ENCODE results near the gene TGFBR3L. TPM values are rescaled to one million over a fixed set of nuclear protein-coding genes. Genes with fewer than 3 reads are reported as not detected.
"Not testable (repeated sequence)": the region's sequence is repeated elsewhere in the genome, so short reads cannot be mapped to it uniquely, and the experiment has no call there.

TGFBR3L gene
- total RNA-seq, 1 donor from 2014 or later, result 1.6 TPM

GRCh38 chr19:7879836-7880235 is 34.8 kb upstream of the TGFBR3L start:
- Histone ChIP-seq H3K9me3 (ENCODE audit: control insufficient read depth in 3 of 3, low read length in 3 of 3) (no peaks in the 10 kb centered on the region), H3K36me3 (ENCODE audit: control insufficient read depth in 3 of 3, insufficient read depth in 3 of 3, low read length in 3 of 3) (no peaks in the 10 kb centered on the region), H3K27me3 (ENCODE audit: control insufficient read depth in 3 of 3, insufficient read depth in 3 of 3, low read length in 3 of 3) (peaks cover 7 to 20% (median 9%) of the 10 kb centered on the region in 3 donors), H3K9ac (ENCODE audit: low read depth in 1 of 3, low read length in 3 of 3) (no peak overlapping the region), H3K4me3 (ENCODE audit: low read length in 3 of 3) (no peak overlapping the region), H3K27ac (ENCODE audit: low read depth, low read length) (no peak overlapping the region), H3K4me1 (ENCODE audit: control insufficient read depth in 3 of 3, insufficient read depth in 3 of 3, low read length in 3 of 3) (no peaks in the 10 kb centered on the region)

DNA sequence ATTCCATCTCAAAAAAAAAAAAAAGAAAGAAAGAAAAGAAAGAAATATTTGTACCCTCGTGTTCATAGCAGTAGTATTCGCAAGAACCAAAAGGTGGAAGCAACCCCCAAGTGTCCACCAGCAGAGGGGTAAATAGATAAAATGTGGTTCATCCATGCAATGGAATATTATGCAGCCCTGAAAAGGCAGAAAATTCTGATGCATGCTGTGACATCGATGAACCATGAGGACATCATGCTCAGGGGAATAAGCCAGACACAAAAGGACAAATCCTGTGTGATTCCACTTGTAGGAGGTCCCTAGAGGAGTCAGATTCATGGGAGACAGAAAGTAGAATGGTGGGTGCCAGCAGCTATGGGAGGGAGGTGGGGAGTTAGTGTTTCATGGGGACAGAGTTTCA is 32.7 kb upstream of the TGFBR3L start:
- Histone ChIP-seq H3K27ac (ENCODE audit: low read depth, low read length) (no peak overlapping the region), H3K9ac (ENCODE audit: low read depth in 1 of 3, low read length in 3 of 3) (no peak overlapping the region), H3K4me1 (ENCODE audit: control insufficient read depth in 3 of 3, insufficient read depth in 3 of 3, low read length in 3 of 3) (no peaks in the 10 kb centered on the region), H3K36me3 (ENCODE audit: control insufficient read depth in 3 of 3, insufficient read depth in 3 of 3, low read length in 3 of 3) (no peaks in the 10 kb centered on the region), H3K27me3 (ENCODE audit: control insufficient read depth in 3 of 3, insufficient read depth in 3 of 3, low read length in 3 of 3) (peaks cover 2 to 14% (median 13%) of the 10 kb centered on the region in 3 donors), H3K4me3 (ENCODE audit: low read length in 3 of 3) (no peak overlapping the region), H3K9me3 (ENCODE audit: control insufficient read depth in 3 of 3, low read length in 3 of 3) (no peaks in the 10 kb centered on the region)

GRCh38 chr19:7883105-7883504 is 31.5 kb upstream of the TGFBR3L start:
- Histone ChIP-seq H3K4me1 (ENCODE audit: control insufficient read depth in 3 of 3, insufficient read depth in 3 of 3, low read length in 3 of 3) (no peaks in the 10 kb centered on the region), H3K27me3 (ENCODE audit: control insufficient read depth in 3 of 3, insufficient read depth in 3 of 3, low read length in 3 of 3) (peaks cover 10 to 15% (median 10%) of the 10 kb centered on the region in 3 donors), H3K4me3 (ENCODE audit: low read length in 3 of 3) (no peak overlapping the region), H3K9me3 (ENCODE audit: control insufficient read depth in 3 of 3, low read length in 3 of 3) (no peaks in the 10 kb centered on the region), H3K9ac (ENCODE audit: low read depth in 1 of 3, low read length in 3 of 3) (no peak overlapping the region), H3K36me3 (ENCODE audit: control insufficient read depth in 3 of 3, insufficient read depth in 3 of 3, low read length in 3 of 3) (no peaks in the 10 kb centered on the region), H3K27ac (ENCODE audit: low read depth, low read length) (no peak overlapping the region)

DNA sequence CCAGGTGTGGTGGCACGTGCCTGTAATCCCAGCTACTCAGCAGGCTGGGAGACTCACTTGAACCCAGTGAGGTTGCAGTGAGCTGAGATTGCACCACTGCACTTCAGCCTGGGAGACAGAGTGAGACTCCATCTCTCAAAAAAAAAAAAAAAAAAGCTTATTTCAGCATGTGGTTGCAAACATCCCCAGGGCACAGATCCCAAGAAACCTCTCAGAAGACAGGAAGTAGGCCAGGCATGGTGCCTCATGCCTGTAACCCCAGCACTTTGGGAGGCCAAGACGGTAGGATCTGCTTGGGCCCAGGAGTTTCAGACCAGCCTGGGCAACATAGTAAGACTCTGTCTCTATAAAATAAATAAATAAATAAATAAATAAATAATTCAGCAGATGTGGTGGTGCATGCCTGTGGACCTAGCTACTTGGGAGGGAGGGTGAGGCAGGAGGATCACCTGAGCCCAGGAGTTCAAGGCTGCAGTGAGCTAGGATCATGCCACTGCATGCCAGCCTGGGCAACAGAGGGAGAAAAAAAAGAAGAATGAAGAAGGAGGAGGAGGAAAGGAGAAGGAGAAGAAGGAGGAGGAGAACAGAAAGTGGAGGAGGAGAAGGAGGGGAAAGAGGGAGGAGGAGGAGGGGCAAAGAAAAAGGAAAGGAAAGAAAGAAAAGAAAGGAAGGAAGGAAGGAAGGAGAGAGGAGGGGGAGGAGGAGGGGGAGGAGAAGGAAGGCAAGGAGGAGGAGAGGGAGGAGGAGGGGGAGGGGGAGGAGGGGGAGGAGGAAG is 30.6 kb upstream of the TGFBR3L start:
- no peak overlapping the region for H3K9ac ChIP-seq (ENCODE audit: low read depth in 1 of 3, low read length in 3 of 3)
- peaks cover 17 to 22% (median 17%) of the 10 kb centered on the region in 3 donors for H3K27me3 ChIP-seq (ENCODE audit: control insufficient read depth in 3 of 3, insufficient read depth in 3 of 3, low read length in 3 of 3)
- H3K4me1 ChIP-seq (ENCODE audit: control insufficient read depth in 3 of 3, insufficient read depth in 3 of 3, low read length in 3 of 3), result no peaks in the 10 kb centered on the region
- no peaks in the 10 kb centered on the region for H3K36me3 ChIP-seq (ENCODE audit: control insufficient read depth in 3 of 3, insufficient read depth in 3 of 3, low read length in 3 of 3)
- H3K9me3 ChIP-seq (ENCODE audit: control insufficient read depth in 3 of 3, low read length in 3 of 3), result no peaks in the 10 kb centered on the region
- H3K4me3 ChIP-seq (ENCODE audit: low read length in 3 of 3), result no peak overlapping the region
- no peak overlapping the region for H3K27ac ChIP-seq (ENCODE audit: low read depth, low read length)

GRCh38 chr19:7885818-7886217 is 28.8 kb upstream of the TGFBR3L start:
- Histone ChIP-seq H3K27ac (ENCODE audit: low read depth, low read length) (no peak overlapping the region), H3K9ac (ENCODE audit: low read depth in 1 of 3, low read length in 3 of 3) (no peak overlapping the region), H3K4me3 (ENCODE audit: low read length in 3 of 3) (no peak overlapping the region), H3K9me3 (ENCODE audit: control insufficient read depth in 3 of 3, low read length in 3 of 3) (no peaks in the 10 kb centered on the region), H3K4me1 (ENCODE audit: control insufficient read depth in 3 of 3, insufficient read depth in 3 of 3, low read length in 3 of 3) (no peaks in the 10 kb centered on the region), H3K36me3 (ENCODE audit: control insufficient read depth in 3 of 3, insufficient read depth in 3 of 3, low read length in 3 of 3) (no peaks in the 10 kb centered on the region), H3K27me3 (ENCODE audit: control insufficient read depth in 3 of 3, insufficient read depth in 3 of 3, low read length in 3 of 3) (peaks cover 18 to 23% (median 19%) of the 10 kb centered on the region in 3 donors)

- H3K27me3 ChIP-seq (ENCODE audit: control insufficient read depth in 3 of 3, insufficient read depth in 3 of 3, low read length in 3 of 3), result peaks cover 18 to 27% (median 21%) of the 10 kb centered on the region in 3 donors
- no peak overlapping the region for H3K9ac ChIP-seq (ENCODE audit: low read depth in 1 of 3, low read length in 3 of 3)
- H3K4me3 ChIP-seq (ENCODE audit: low read length in 3 of 3), result no peak overlapping the region
Measured at GRCh38 chr19:7887408-7888144, 27.1 kb upstream of the TGFBR3L start.

DNA sequence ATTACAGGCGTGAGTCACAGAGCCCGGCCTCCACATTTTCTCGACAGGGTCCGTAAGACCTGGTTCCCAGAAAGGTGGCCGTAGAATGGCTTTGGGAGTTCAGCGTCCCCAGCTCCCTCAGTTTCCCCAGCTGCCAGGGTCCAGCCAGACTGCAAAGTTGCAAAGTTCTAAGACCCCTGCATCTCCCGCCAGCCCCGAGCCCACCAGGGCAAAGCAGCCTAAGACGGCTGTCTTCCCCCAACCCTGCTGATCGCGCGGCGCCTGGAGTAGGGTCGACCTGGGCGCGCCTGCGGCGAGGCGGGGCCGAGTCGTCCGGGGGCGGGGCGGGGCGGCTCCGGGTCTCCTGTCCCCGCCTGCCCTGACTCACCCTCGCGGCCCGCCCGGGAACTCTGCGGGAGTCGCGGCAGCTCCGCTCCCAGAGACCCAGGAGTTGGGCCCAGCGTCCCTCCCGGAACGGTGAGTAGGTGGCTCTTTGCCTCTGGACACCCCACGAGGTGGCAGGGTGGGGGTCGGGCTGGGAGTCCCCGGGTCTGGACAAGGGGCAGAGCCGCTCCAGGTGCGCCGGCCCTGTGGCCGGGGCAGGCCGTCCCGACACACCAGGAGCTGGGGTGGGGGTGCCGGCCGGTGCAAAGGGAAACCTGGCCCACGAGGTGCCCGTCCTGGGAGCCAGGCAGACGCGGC is 26.3 kb upstream of the TGFBR3L start, which contains the start of gene LRRC8E:
Gene LRRC8E (plus strand): TSS at position 366 of the 681 bp plus-strand sequence. CDS start 7,094 bp downstream, outside the sequence.
- Histone ChIP-seq H3K4me1 (ENCODE audit: control insufficient read depth in 3 of 3, insufficient read depth in 3 of 3, low read length in 3 of 3) (no peaks in the 10 kb centered on the region), H3K27ac (ENCODE audit: low read depth, low read length) (no peak within 1 kb of the TSS), H3K9me3 (ENCODE audit: control insufficient read depth in 3 of 3, low read length in 3 of 3) (no peaks in the 10 kb centered on the region), H3K4me3 (ENCODE audit: low read length in 3 of 3) (no peak within 1 kb of the TSS), H3K27me3 (ENCODE audit: control insufficient read depth in 3 of 3, insufficient read depth in 3 of 3, low read length in 3 of 3) (peaks cover 18 to 29% (median 21%) of the 10 kb centered on the region in 3 donors), H3K9ac (ENCODE audit: low read depth in 1 of 3, low read length in 3 of 3) (no peak within 1 kb of the TSS), H3K36me3 (ENCODE audit: control insufficient read depth in 3 of 3, insufficient read depth in 3 of 3, low read length in 3 of 3) (no peaks in the 10 kb centered on the region)

More at GRCh38 chr19:7887408-7888144, 27.1 kb upstream of the TGFBR3L start:
- H3K9me3 ChIP-seq (ENCODE audit: control insufficient read depth in 3 of 3, low read length in 3 of 3), result no peaks in the 10 kb centered on the region
- H3K27ac ChIP-seq (ENCODE audit: low read depth, low read length), result no peak overlapping the region
- no peaks in the 10 kb centered on the region for H3K4me1 ChIP-seq (ENCODE audit: control insufficient read depth in 3 of 3, insufficient read depth in 3 of 3, low read length in 3 of 3)
- H3K36me3 ChIP-seq (ENCODE audit: control insufficient read depth in 3 of 3, insufficient read depth in 3 of 3, low read length in 3 of 3), result no peaks in the 10 kb centered on the region

DNA sequence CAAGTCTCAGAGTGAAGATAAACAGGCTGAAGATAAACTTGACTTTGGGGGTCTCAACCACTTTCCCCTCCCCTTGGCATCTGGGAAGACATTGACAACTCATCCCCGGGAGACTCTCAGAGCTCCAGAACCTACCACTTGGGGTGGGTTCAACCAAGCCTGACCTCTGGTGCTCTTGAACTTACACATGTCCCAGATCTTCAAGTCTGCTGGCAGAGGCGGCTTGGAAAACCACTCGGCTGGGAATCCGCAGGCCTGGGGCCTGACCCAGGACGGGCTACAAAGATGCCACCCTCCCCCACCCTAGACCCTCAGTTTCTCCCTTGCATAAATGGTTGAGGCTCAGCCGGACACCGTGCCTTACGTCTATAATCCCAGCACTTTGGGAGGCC is 25.8 kb upstream of the TGFBR3L start:
- no peak overlapping the region for H3K27ac ChIP-seq (ENCODE audit: low read depth, low read length)
- no peaks in the 10 kb centered on the region for H3K36me3 ChIP-seq (ENCODE audit: control insufficient read depth in 3 of 3, insufficient read depth in 3 of 3, low read length in 3 of 3)
- H3K4me1 ChIP-seq (ENCODE audit: control insufficient read depth in 3 of 3, insufficient read depth in 3 of 3, low read length in 3 of 3), result no peaks in the 10 kb centered on the region
- no peak overlapping the region for H3K9ac ChIP-seq (ENCODE audit: low read depth in 1 of 3, low read length in 3 of 3)
- H3K9me3 ChIP-seq (ENCODE audit: control insufficient read depth in 3 of 3, low read length in 3 of 3), result no peaks in the 10 kb centered on the region
- H3K27me3 ChIP-seq (ENCODE audit: control insufficient read depth in 3 of 3, insufficient read depth in 3 of 3, low read length in 3 of 3), result peaks cover 19 to 31% (median 25%) of the 10 kb centered on the region in 3 donors
- no peak overlapping the region for H3K4me3 ChIP-seq (ENCODE audit: low read length in 3 of 3)

- H3K4me1 ChIP-seq (ENCODE audit: control insufficient read depth in 3 of 3, insufficient read depth in 3 of 3, low read length in 3 of 3); H3K4me3 ChIP-seq (ENCODE audit: low read length in 3 of 3); H3K27ac ChIP-seq (ENCODE audit: low read depth, low read length); H3K36me3 ChIP-seq (ENCODE audit: control insufficient read depth in 3 of 3, insufficient read depth in 3 of 3, low read length in 3 of 3); H3K9me3 ChIP-seq (ENCODE audit: control insufficient read depth in 3 of 3, low read length in 3 of 3); H3K9ac ChIP-seq (ENCODE audit: low read depth in 1 of 3, low read length in 3 of 3): not testable (repeated sequence)
- peaks cover 21 to 37% (median 28%) of the 10 kb centered on the region in 3 donors for H3K27me3 ChIP-seq (ENCODE audit: control insufficient read depth in 3 of 3, insufficient read depth in 3 of 3, low read length in 3 of 3)
Measured at GRCh38 chr19:7893362-7894101, 21.1 kb upstream of the TGFBR3L start.
